Stimulated activated CD4-positive, alpha-beta T cell treated with anti-CD3 and anti-CD28 coated beads, Interleukin-15, amount 100 ng/mL, for 1 hour (primary cell): ENCODE data around the gene GPR26.

Source experiments
- DNase-seq, 2 donors: peaks; one replicate each; pipeline ENCODE4 v3.0.0-alpha.2; 2020; ENCODE audit warnings: low read depth in 1 of 2, low spot score in 1 of 2

GPR26 gene

GRCh38 chr10:123666318-123667236 is at the start of gene GPR26:
GPR26 (plus strand) TSS chr10:123666355; CDS start chr10:123666408, 53 bp downstream.
- no peak for DNase-seq

- DNase-seq = no peak
Measured at GRCh38 chr10:123618224-123618623, 47.9 kb upstream of the GPR26 start.

- DNase-seq = no peak
Measured at GRCh38 chr10:123619067-123619855, 46.9 kb upstream of the GPR26 start.

GRCh38 chr10:123620621-123621020 is 45.5 kb upstream of the GPR26 start:
- no peak for DNase-seq

- no peak for DNase-seq
Measured at GRCh38 chr10:123621492-123621891, 44.7 kb upstream of the GPR26 start.

- no peak for DNase-seq
Measured at GRCh38 chr10:123621916-123622315, 44.2 kb upstream of the GPR26 start.

GRCh38 chr10:123622381-123622780 is 43.8 kb upstream of the GPR26 start:
- DNase-seq = no peak

- DNase-seq = no peak
Measured at GRCh38 chr10:123624086-123624485, 42.1 kb upstream of the GPR26 start.

- DNase-seq = no peak
Measured at GRCh38 chr10:123633106-123633505, 33.0 kb upstream of the GPR26 start.

GRCh38 chr10:123633636-123634035 is 32.5 kb upstream of the GPR26 start:
- no peak for DNase-seq

- DNase-seq = no peak
Measured at GRCh38 chr10:123634221-123634620, 31.9 kb upstream of the GPR26 start.

GRCh38 chr10:123635131-123635530 is 31.0 kb upstream of the GPR26 start:
- DNase-seq = no peak

GRCh38 chr10:123635745-123636144 is 30.4 kb upstream of the GPR26 start:
- DNase-seq = no peak

GRCh38 chr10:123636598-123637325 is 29.4 kb upstream of the GPR26 start:
- DNase-seq = no peak

- no peak for DNase-seq
Measured at GRCh38 chr10:123637326-123637880, 28.8 kb upstream of the GPR26 start.

GRCh38 chr10:123639131-123639530 is 27.0 kb upstream of the GPR26 start:
- no peak for DNase-seq

GRCh38 chr10:123640016-123640535 is 26.1 kb upstream of the GPR26 start:
- no peak for DNase-seq

- no peak for DNase-seq
Measured at GRCh38 chr10:123642293-123642692, 23.9 kb upstream of the GPR26 start.

- no peak for DNase-seq
Measured at GRCh38 chr10:123642697-123643096, 23.5 kb upstream of the GPR26 start.

GRCh38 chr10:123643315-123643714 is 22.8 kb upstream of the GPR26 start:
- no peak for DNase-seq

- no peak for DNase-seq
Measured at GRCh38 chr10:123645016-123645415, 21.1 kb upstream of the GPR26 start.
